ENCODE data around the gene FOXK1.

Gene FOXK1

DNA sequence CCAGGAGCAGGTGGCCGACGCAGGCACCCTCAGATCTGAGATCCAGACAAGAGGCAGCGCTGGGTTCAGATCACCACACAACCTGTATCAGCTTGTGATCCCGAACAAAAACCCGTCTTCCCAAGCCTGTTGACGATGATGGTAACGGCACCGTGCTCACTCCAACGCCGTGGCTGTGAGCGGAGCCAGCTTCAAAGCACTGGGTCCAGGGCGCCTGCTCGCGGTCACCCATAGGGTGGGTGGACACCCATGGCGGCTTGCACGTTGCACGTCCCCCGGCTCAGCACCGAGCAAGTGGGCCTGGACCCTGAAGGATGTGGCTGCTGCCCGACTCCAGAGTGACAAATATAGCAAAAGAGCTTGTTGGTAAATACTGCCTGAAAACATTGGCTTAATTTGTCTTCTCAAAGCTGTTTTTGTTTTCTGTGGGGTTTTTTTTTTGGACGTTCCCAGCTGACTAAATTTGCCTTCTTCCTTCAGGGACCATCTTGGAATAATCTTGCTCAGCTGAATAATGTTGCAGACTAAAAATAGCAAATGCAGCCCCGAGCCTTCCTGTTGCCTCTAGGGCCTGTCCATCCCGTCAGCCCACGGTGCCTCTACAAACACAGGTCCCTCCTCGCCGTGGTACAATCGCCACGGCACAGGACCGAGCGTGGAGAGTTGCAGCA is 41.0 kb downstream of the FOXK1 start (continued):
- no peak for TF ChIP-seq ZNF266 (tag by site-specific recombination; IDR thresholded peaks at IDR 0.05; ENCODE audit: low read depth)
- TF ChIP-seq ZNF138 (tag by site-specific recombination; IDR thresholded peaks at IDR 0.05; ENCODE audit: borderline replicate concordance): no peak
- TF ChIP-seq, protein P1, sequence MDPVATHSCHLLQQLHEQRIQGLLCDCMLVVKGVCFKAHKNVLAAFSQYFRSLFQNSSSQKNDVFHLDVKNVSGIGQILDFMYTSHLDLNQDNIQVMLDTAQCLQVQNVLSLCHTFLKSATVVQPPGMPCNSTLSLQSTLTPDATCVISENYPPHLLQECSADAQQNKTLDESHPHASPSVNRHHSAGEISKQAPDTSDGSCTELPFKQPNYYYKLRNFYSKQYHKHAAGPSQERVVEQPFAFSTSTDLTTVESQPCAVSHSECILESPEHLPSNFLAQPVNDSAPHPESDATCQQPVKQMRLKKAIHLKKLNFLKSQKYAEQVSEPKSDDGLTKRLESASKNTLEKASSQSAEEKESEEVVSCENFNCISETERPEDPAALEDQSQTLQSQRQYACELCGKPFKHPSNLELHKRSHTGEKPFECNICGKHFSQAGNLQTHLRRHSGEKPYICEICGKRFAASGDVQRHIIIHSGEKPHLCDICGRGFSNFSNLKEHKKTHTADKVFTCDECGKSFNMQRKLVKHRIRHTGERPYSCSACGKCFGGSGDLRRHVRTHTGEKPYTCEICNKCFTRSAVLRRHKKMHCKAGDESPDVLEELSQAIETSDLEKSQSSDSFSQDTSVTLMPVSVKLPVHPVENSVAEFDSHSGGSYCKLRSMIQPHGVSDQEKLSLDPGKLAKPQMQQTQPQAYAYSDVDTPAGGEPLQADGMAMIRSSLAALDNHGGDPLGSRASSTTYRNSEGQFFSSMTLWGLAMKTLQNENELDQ (tag by site-specific recombination; IDR thresholded peaks at IDR 0.05; ENCODE audit: low read depth): no peak
- no peak for TF ChIP-seq ZNF660 (tag by site-specific recombination; IDR thresholded peaks at IDR 0.05)

DNA sequence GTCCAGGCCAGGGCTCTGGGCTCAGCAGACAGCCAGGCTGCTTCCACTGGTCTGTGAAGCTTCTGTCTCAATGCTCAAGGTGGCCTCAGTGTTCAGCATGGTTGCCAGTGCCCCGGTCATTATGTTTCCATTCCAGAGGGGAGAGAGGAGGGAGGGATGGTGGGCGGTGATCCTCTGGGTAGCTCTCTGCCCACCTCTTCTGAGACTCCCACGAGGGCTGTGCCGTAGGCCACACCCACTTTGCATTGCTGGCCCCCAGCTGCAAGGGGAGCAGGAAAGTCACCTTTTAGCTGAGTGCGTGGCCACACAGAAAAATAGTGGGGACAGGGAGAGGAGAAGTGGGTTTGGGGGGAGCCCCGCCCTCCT is 42.5 kb downstream of the FOXK1 start:
- peaks cover 4% of the 10 kb centered on the region; the same call in 1 of the 2 replicates for H3K4me1 ChIP-seq (ENCODE audit: control insufficient read depth, insufficient read depth, low read length)
- POLR2A ChIA-PET: interaction anchor here (0.7 kb wide), 1 partner anchor 1884 kb away, joined by 3 read pairs; no protein-coding TSS in a partner anchor
- no peaks in the 10 kb centered on the region for H3K9me3 ChIP-seq (ENCODE audit: control insufficient read depth, insufficient read depth, low read depth, low read length)
- TF ChIP-seq ZNF426 (tag by site-specific recombination; IDR thresholded peaks at IDR 0.05): no peak
- peak; percentile 80 for TF ChIP-seq ZFHX2 (tag by site-specific recombination; conservative IDR thresholded peaks at IDR 0.05)
- peak; percentile 69 for TF ChIP-seq EGR2 (tag by site-specific recombination; IDR thresholded peaks at IDR 0.05; ENCODE audit: low read depth)
- H3K4me3 ChIP-seq (ENCODE audit: low read depth, low read length): peak overlapping the region; percentile 42
- CTCF ChIA-PET: no interaction called here
- no peak overlapping the region for H3K27ac ChIP-seq (ENCODE audit: extremely low read depth, low read depth, low read length)
- H3K36me3 ChIP-seq (ENCODE audit: control insufficient read depth in 2 of 2, insufficient read depth in 1 of 2, low read length in 2 of 2): peaks cover 0 to 9% of the 10 kb centered on the region in 2 experiments; a peak in 2 of 3 replicates

DNA sequence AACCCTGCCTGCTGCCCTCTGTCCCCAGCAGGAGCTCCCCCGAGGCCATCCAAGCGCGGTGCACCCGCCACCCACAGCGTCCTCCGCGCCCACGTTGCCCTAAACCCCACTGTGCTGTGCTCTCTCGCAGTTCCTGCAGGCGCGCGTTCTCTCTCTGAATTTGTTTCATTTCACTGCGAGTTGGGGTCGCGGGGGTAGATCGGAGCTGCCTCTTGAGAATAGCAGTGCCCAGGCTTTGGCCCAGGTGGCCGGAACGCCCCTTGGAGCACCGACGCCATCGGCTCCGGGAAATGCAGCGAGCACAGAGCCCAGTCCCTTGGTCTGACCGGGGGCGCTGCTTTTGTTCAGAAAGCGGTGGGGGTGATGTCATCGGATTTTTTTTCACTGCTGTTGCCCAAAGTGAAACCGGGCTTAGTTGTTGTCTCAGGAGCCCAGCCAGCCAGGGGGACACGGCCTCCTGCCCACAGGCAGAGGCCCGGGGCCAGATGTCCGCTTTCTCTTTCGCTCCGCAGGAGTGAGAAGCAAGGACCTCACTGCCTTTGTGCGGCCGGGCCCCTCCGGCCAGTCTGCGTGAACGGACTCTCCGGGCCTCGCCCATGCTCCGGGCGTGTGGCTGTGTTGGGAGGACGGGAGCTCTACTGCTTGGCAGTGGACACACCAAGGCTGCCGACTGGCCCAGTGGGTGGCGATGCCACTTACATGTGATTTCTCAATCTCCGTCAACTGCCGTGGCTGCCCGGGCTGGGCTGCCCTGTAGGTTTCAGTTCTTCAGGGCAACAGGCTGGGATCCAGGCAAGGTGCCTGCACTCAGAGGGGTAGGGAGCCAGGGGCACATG is 43.1 kb downstream of the FOXK1 start:
- peaks cover 0 to 9% of the 10 kb centered on the region in 2 experiments; a peak in 2 of 3 replicates for H3K36me3 ChIP-seq (ENCODE audit: control insufficient read depth in 2 of 2, insufficient read depth in 1 of 2, low read length in 2 of 2)
- peaks cover 4% of the 10 kb centered on the region; the same call in 1 of the 2 replicates for H3K4me1 ChIP-seq (ENCODE audit: control insufficient read depth, insufficient read depth, low read length)
- H3K9me3 ChIP-seq (ENCODE audit: control insufficient read depth, insufficient read depth, low read depth, low read length): no peaks in the 10 kb centered on the region
- POLR2A ChIA-PET: no interaction called here
- CTCF ChIA-PET: interaction anchor here (0.5 kb wide), 1 partner anchor 76 kb away, joined by 3 read pairs; no protein-coding TSS in a partner anchor
- peak overlapping the region; percentile 19; the same call in 1 of the 2 replicates for H3K27ac ChIP-seq (ENCODE audit: extremely low read depth, low read depth, low read length)
- peak overlapping the region; percentile 42 for H3K4me3 ChIP-seq (ENCODE audit: low read depth, low read length)
- no peak for TF ChIP-seq ZNF521 (tag by site-specific recombination; IDR thresholded peaks at IDR 0.05)
- TF ChIP-seq ZIC2 (tag by site-specific recombination; IDR thresholded peaks at IDR 0.05): peak; percentile 32; the same call in 1 of the 2 replicates
- TF ChIP-seq ZNF660 (tag by site-specific recombination; IDR thresholded peaks at IDR 0.05): no peak
- no peak for TF ChIP-seq SP3 (tag by site-specific recombination; IDR thresholded peaks at IDR 0.05)
- no peak for TF ChIP-seq ZNF560 (tag by site-specific recombination; IDR thresholded peaks at IDR 0.05; ENCODE audit: borderline replicate concordance)
- TF ChIP-seq, protein P2, sequence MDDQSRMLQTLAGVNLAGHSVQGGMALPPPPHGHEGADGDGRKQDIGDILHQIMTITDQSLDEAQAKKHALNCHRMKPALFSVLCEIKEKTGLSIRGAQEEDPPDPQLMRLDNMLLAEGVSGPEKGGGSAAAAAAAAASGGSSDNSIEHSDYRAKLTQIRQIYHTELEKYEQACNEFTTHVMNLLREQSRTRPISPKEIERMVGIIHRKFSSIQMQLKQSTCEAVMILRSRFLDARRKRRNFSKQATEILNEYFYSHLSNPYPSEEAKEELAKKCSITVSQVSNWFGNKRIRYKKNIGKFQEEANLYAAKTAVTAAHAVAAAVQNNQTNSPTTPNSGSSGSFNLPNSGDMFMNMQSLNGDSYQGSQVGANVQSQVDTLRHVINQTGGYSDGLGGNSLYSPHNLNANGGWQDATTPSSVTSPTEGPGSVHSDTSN (CRISPR knock-in tag; IDR thresholded peaks at IDR 0.05): peak; percentile 64; the same call in 1 of the 2 replicates
- no peak for TF ChIP-seq ZNF707 (tag by site-specific recombination; IDR thresholded peaks at IDR 0.05)
- TF ChIP-seq ZNF10 (tag by site-specific recombination; IDR thresholded peaks at IDR 0.05): no peak
- no peak for TF ChIP-seq ZNF394 (tag by site-specific recombination; IDR thresholded peaks at IDR 0.05; ENCODE audit: borderline replicate concordance)
- TF ChIP-seq, protein P3, sequence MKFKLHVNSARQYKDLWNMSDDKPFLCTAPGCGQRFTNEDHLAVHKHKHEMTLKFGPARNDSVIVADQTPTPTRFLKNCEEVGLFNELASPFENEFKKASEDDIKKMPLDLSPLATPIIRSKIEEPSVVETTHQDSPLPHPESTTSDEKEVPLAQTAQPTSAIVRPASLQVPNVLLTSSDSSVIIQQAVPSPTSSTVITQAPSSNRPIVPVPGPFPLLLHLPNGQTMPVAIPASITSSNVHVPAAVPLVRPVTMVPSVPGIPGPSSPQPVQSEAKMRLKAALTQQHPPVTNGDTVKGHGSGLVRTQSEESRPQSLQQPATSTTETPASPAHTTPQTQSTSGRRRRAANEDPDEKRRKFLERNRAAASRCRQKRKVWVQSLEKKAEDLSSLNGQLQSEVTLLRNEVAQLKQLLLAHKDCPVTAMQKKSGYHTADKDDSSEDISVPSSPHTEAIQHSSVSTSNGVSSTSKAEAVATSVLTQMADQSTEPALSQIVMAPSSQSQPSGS (tag by site-specific recombination; IDR thresholded peaks at IDR 0.05; ENCODE audit: low read depth): peak; percentile 47
- TF ChIP-seq KLF9 (tag by site-specific recombination; IDR thresholded peaks at IDR 0.05; ENCODE audit: low read depth): no peak
- TF ChIP-seq, protein P4, sequence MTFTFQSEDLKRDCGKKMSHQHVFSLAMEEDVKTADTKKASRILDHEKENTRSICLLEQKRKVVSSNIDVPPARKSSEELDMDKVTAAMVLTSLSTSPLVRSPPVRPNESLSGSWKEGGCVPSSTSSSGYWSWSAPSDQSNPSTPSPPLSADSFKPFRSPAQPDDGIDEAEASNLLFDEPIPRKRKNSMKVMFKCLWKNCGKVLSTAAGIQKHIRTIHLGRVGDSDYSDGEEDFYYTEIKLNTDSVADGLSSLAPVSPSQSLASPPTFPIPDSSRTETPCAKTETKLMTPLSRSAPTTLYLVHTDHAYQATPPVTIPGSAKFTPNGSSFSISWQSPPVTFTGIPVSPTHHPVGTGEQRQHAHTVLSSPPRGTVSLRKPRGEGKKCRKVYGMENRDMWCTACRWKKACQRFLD (tag by site-specific recombination; IDR thresholded peaks at IDR 0.05): no peak
- TF ChIP-seq SCRT2 (tag by site-specific recombination; IDR thresholded peaks at IDR 0.05): peak; percentile 36; the same call in 1 of the 2 replicates
- TF ChIP-seq, protein P5, sequence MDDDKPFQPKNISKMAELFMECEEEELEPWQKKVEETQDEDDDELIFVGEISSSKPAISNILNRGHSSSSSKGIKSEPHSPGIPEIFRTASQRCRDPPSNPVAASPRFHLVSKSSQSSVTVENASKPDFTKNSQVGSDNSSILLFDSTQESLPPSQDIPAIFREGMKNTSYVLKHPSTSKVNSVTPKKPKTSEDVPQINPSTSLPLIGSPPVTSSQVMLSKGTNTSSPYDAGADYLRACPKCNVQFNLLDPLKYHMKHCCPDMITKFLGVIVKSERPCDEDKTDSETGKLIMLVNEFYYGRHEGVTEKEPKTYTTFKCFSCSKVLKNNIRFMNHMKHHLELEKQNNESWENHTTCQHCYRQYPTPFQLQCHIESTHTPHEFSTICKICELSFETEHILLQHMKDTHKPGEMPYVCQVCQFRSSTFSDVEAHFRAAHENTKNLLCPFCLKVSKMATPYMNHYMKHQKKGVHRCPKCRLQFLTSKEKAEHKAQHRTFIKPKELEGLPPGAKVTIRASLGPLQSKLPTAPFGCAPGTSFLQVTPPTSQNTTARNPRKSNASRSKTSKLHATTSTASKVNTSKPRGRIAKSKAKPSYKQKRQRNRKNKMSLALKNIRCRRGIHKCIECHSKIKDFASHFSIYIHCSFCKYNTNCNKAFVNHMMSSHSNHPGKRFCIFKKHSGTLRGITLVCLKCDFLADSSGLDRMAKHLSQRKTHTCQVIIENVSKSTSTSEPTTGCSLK (tag by site-specific recombination; IDR thresholded peaks at IDR 0.05): no peak
- no peak for TF ChIP-seq ZNF571 (tag by site-specific recombination; IDR thresholded peaks at IDR 0.05)
- TF ChIP-seq ZNF2 (tag by site-specific recombination; IDR thresholded peaks at IDR 0.05): no peak
